WTC11 (cell line): ENCODE measurements around the gene TNFSF15. TPM values are rescaled to one million over a fixed set of nuclear protein-coding genes. Genes with fewer than 3 reads are reported as not detected.
A peak's percentile ranks its signal among the peaks of the same experiment; 100 is the strongest.

Source experiments
- ATAC-seq: fragments of 200-7000 bp; cut with Tn5 transposase; 2 replicates; pipeline ENCODE4 v1.10.0; 2021; ENCODE audit warnings: mild to moderate bottlenecking, moderate library complexity
- CTCF ChIA-PET: fragments of 300-600 bp; sonication (Branson Sonifier 250); formaldehyde crosslinking; loops from one replicate; lab custom pipeline; 2021; ENCODE audit warnings: antibody characterized with exemption; lab: Charles Lee
- POLR2A ChIA-PET: fragments of 350-600 bp; sonication (Branson Sonifier 250); formaldehyde crosslinking; loops from one replicate; lab custom pipeline; 2021; ENCODE audit warnings: antibody characterized with exemption; lab: Charles Lee
- DNase-seq: peaks from one replicate; pipeline ENCODE4 v3.0.0; 2021; ENCODE audit warnings: low spot score
- H3K27ac Mint-ChIP-seq: 2 replicates; pipeline ENCODE4 v1.8.0; 2021; ENCODE audit warnings: mixed read lengths
- H3K27me3 Mint-ChIP-seq: 2 replicates; pipeline ENCODE4 v1.8.0; 2021; ENCODE audit warnings: low read depth, mild to moderate bottlenecking, moderate library complexity, mixed read lengths
- H3K36me3 Mint-ChIP-seq: 2 replicates; pipeline ENCODE4 v1.8.0; 2021; ENCODE audit warnings: mixed read lengths
- H3K4me1 Mint-ChIP-seq: 2 replicates; pipeline ENCODE4 v1.8.0; 2022; ENCODE audit warnings: mixed read lengths
- H3K4me3 Mint-ChIP-seq: 2 replicates; pipeline ENCODE4 v1.8.0; 2021; ENCODE audit warnings: mild to moderate bottlenecking, moderate library complexity, mixed read lengths
- H3K9me3 Mint-ChIP-seq: 2 replicates; pipeline ENCODE4 v1.8.0; 2021; ENCODE audit warnings: mixed read lengths
- AR ChIP-seq: fragments of 250-450 bp; sonication (Bioruptor Pico); IDR thresholded peaks from 2 replicates; pipeline ENCODE4 v1.9.0; 2021; ENCODE audit warnings: mild to moderate bottlenecking
- CREM ChIP-seq: sonication (generic); formaldehyde crosslinking; IDR thresholded peaks from 2 replicates; pipeline ENCODE4 v1.8.1; 2022; ENCODE audit warnings: mild to moderate bottlenecking, missing genetic modification reagents, moderate library complexity
- CTCF ChIP-seq: fragments of 200-600 bp; IDR thresholded peaks from 2 replicates; pipeline ENCODE4 v1.8.0; 2022; ENCODE audit warnings: antibody characterized with exemption
- E2F1 ChIP-seq: sonication (generic); formaldehyde crosslinking; IDR thresholded peaks from 2 replicates; pipeline ENCODE4 v1.8.0; 2022; ENCODE audit warnings: mild to moderate bottlenecking, missing genetic modification reagents
- ELF4 ChIP-seq: sonication (generic); formaldehyde crosslinking; IDR thresholded peaks from 2 replicates; pipeline ENCODE4 v1.8.1; 2022; ENCODE audit warnings: low read depth, mild to moderate bottlenecking, moderate library complexity, missing genetic modification reagents
- FOXK1 ChIP-seq: sonication (generic); formaldehyde crosslinking; IDR thresholded peaks from 2 replicates; pipeline ENCODE4 v1.8.0; 2022; ENCODE audit warnings: mild to moderate bottlenecking, moderate library complexity, missing genetic modification reagents
- NR2C2 ChIP-seq: sonication (generic); formaldehyde crosslinking; IDR thresholded peaks from 2 replicates; pipeline ENCODE4 v1.8.0; 2022; ENCODE audit warnings: mild to moderate bottlenecking, missing genetic modification reagents
- PRDM15 ChIP-seq: sonication (generic); formaldehyde crosslinking; IDR thresholded peaks from 2 replicates; pipeline ENCODE4 v1.8.0; 2022; ENCODE audit warnings: missing genetic modification reagents
- SP1 ChIP-seq: sonication (generic); formaldehyde crosslinking; conservative IDR thresholded peaks from 2 replicates; pipeline ENCODE4 v1.8.1; 2022; ENCODE audit warnings: missing genetic modification reagents
- USF1 ChIP-seq: sonication (generic); formaldehyde crosslinking; IDR thresholded peaks from 2 replicates; pipeline ENCODE4 v1.8.0; 2022; ENCODE audit warnings: mild to moderate bottlenecking, missing genetic modification reagents
- USF2 ChIP-seq: sonication (generic); formaldehyde crosslinking; IDR thresholded peaks from 2 replicates; pipeline ENCODE4 v1.8.1; 2023; ENCODE audit warnings: mild to moderate bottlenecking, missing genetic modification reagents, moderate library complexity
- ZBTB43 ChIP-seq: sonication (generic); formaldehyde crosslinking; IDR thresholded peaks from 2 replicates; pipeline ENCODE4 v1.8.1; 2023; ENCODE audit warnings: mild to moderate bottlenecking, missing genetic modification reagents
- ZMAT4 ChIP-seq: fragments of 250-450 bp; sonication (Bioruptor Pico); IDR thresholded peaks from 2 replicates; pipeline ENCODE4 v1.9.0; 2021; ENCODE audit warnings: mild to moderate bottlenecking
- ZNF121 ChIP-seq: sonication (generic); formaldehyde crosslinking; IDR thresholded peaks from 2 replicates; pipeline ENCODE4 v1.8.0; 2023; ENCODE audit warnings: missing genetic modification reagents
- ZNF671 ChIP-seq: fragments of 250-450 bp; sonication (Bioruptor Pico); IDR thresholded peaks from 2 replicates; pipeline ENCODE4 v1.8.0; 2021; ENCODE audit warnings: mild to moderate bottlenecking
- total RNA-seq: library from RNA; stranded (reverse); gene quantifications from 3 replicates; pipeline ENCODE4 v1.2.3, GENCODE V29; 2021

The TNFSF15 gene
- total RNA-seq, 1 experiment from 2014 or later, result 0.11 TPM

GRCh38 chr9:114803479-114804265, 2.2 kb downstream of the TNFSF15 start:
- H3K27me3 Mint-ChIP-seq, result no peaks in the 10 kb centered on the region; the same call in none of the 2 replicates
- peak; percentile 15; the same call in 1 of the 2 replicates for ATAC-seq
- no peaks in the 10 kb centered on the region for H3K36me3 Mint-ChIP-seq
- ChIA-PET CTCF (interaction anchor here (1.2 kb wide), 1 partner anchor 398 kb away, joined by 3 read pairs; no protein-coding TSS in a partner anchor), POLR2A (no interaction called here)
- DNase-seq, result no peak
- H3K4me1 Mint-ChIP-seq, result peaks cover 41% of the 10 kb centered on the region
- no peak overlapping the region for H3K4me3 Mint-ChIP-seq
- no peaks in the 10 kb centered on the region for H3K9me3 Mint-ChIP-seq
- TF ChIP-seq ZMAT4 (no peak), PRDM15 (no peak)
- H3K27ac Mint-ChIP-seq, result no peak overlapping the region

GRCh38 chr9:114799925-114800324, 5.9 kb downstream of the TNFSF15 start:
- H3K4me3 Mint-ChIP-seq, result no peak overlapping the region
- DNase-seq, result no peak
- CTCF ChIA-PET, result interaction anchor here (0.7 to 1.9 kb wide), 3 partner anchors 12 to 107 kb away, joined by 3 to 5 read pairs (median 3); no protein-coding TSS in a partner anchor
- H3K36me3 Mint-ChIP-seq, result no peaks in the 10 kb centered on the region
- H3K27ac Mint-ChIP-seq, result no peak overlapping the region
- H3K27me3 Mint-ChIP-seq, result peaks cover 6% of the 10 kb centered on the region
- no peaks in the 10 kb centered on the region for H3K9me3 Mint-ChIP-seq
- no peak for ATAC-seq
- peaks cover 28% of the 10 kb centered on the region for H3K4me1 Mint-ChIP-seq
- no peak for TF ChIP-seq USF1
- no peak for TF ChIP-seq AR
- TF ChIP-seq FOXK1, result no peak
- TF ChIP-seq ZNF671 (CRISPR knock-in tag), result no peak
- no peak for TF ChIP-seq ELF4 (CRISPR knock-in tag)
- no peak for TF ChIP-seq ZBTB43 (CRISPR knock-in tag)
- TF ChIP-seq SP1 (CRISPR knock-in tag), result no peak
- TF ChIP-seq NR2C2 (CRISPR knock-in tag), result no peak
- no peak for TF ChIP-seq USF2 (CRISPR knock-in tag)
- no peak for TF ChIP-seq CREM (CRISPR knock-in tag)
- TF ChIP-seq CTCF, result no peak
- TF ChIP-seq E2F1 (CRISPR knock-in tag), result no peak
- TF ChIP-seq ZNF121 (CRISPR knock-in tag), result no peak
- TF ChIP-seq, all 79 proteins: peak for 0
- POLR2A ChIA-PET, result no interaction called here
